ENCODE results near the gene HK1.
"Not testable (repeated sequence)": the region's sequence is repeated elsewhere in the genome, so short reads cannot be mapped to it uniquely, and the experiment has no call there.

HK1 gene

DNA sequence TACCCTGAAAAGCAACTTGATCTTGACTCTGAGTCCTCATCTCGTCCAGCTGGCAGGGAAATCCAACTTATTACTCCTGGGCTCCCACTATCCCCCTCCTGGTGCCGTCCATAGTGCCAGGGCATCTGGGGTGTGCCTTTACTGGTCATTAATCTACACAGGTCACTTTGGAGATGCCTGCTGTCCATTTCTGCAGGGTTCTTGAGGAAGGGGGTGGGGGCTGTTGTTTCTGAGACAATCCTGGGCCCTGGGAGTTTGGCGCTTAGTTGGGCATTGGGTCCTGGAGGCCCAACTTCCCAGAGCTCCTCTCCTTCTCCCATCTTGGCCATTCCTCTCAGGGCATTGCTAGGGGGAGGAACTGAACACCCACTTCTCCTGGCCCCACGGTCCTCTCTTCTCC lies 144.4 kb downstream of the HK1 start:
- no peak for DNase-seq (ENCODE audit: low read depth)

DNA sequence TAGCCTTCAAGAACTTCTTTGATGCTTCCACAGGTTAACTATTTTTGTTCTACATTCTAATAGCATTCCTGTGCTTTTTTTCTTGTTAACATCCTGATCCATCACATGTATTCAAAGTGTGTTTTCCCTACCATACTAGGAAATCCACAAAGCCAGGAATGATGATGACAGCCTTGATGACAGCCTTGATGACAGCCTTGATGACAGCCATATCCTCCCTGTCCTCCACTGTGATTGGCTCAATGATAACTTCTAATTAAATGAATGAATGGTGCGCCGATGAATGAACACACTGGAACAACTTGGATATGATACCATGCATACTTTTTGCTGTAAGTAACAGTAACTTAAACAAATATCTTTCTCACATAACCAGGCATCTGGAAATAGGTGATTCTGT lies 146.7 kb downstream of the HK1 start:
- DNase-seq (ENCODE audit: low read depth) = no peak

DNA sequence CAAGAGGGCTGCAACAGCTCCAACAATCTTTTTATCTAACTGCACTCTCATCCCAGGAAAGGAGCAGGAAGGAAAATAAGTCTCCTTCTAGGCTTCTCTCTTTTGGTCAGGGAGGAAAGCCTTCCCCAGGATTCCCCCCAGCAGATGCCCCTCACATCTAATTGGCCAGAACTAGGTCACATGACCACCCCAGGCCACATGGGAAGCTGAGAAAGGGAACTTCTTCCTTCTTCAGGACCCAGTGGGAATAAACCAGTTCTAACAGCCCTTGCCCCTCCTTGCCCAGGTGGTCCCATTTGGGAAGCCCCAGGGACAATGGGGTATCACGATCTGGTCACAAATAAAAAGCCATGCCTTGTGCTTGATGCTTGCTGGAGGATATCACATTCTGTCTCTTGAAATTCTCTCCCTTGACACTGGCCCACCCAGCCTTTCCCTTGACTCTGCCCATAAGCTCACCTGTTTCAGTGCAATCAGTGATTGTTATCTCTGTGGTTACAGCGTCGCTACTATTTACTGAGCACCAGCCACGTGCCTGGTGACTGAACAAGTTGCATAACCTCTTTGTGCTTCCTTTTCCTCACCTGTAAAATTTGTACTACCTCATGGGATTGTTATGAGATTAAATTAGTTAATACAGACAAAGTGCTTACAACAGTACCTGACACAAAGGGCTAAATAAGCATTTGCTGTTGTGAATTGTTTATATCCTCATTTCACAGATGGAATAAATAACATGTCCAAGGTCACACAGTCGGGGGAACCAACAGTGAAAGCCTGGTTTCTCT lies 147.4 kb downstream of the HK1 start:
- no peak for DNase-seq (ENCODE audit: low read depth)

DNA sequence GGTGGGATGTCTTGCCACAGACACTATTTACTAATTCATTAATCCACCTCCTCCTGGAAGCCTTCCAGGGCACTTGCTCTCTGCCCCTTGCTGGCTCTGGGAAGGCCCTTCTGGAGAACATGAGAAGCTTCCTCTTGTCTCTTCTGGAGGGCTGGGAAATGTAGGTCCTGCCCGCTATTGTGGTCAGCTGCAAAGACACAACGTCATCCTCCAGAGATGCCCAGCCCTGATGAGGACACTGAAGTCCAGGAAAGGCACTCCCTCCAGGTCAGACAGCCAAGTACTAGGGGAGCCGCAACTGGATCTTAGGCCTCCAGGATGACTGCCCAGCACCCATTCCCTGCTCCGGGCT lies 148.1 kb downstream of the HK1 start:
- no peak for DNase-seq (ENCODE audit: low read depth)

DNA sequence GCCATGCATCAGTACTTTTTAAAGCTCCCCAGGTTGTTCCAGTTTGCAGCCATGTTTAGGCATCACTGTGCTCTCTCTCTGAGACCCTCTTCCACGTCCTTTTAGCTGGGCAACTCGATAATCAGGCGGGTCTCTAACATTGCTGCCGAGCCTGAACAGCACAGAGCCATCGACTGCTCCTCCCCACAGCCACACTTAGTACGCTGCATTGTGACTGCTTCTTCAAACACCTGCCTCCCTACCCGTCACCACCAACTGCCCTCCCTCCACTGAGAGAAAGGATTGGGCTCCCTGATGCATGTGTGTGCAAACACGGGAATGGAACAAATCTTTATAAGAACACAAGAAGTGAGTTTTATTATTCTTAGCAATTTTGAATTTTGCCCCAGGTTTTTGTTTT lies 149.9 kb downstream of the HK1 start:
- DNase-seq (ENCODE audit: low read depth) = no peak

DNA sequence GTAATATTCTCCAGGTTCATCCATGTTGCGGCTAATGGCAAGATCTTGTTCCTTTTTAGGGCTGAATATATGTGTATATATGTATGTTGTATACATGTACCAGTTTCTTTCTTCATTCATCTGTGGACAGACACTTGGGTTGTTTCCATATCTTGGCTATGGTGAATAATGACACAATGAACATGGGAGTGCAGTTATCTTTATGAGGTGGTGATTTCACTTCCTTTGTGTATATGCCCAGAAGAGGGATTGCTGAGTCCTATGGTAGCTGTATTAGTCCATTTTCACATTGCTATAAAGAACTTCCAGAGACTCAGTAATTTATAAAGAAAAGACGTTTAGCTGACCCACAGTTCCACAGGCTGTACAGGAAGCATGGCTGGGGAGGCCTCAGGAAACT lies 155.9 kb downstream of the HK1 start:
- DNase-seq (ENCODE audit: low read depth) = no peak

DNA sequence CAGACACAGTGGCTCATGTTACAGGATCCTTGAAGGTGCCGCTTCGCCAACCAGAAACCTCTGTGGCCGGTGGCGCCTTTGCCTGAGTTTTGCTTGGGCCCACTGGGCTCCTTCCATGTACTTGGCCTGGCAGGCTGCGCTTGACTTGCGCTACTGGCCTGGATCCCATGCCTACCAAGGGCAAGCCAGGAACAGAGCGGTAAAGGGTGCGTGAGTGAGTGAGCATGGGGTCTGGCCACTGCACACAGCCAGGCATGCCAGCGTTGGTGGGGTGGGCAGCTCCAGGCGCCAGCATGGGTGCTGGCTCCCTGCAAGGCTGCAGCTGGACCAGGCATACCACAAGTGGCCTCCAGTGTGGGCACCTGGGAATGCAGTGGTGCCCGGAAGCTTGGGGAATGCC lies 156.6 kb downstream of the HK1 start:
- DNase-seq (ENCODE audit: low read depth) = no peak

DNA sequence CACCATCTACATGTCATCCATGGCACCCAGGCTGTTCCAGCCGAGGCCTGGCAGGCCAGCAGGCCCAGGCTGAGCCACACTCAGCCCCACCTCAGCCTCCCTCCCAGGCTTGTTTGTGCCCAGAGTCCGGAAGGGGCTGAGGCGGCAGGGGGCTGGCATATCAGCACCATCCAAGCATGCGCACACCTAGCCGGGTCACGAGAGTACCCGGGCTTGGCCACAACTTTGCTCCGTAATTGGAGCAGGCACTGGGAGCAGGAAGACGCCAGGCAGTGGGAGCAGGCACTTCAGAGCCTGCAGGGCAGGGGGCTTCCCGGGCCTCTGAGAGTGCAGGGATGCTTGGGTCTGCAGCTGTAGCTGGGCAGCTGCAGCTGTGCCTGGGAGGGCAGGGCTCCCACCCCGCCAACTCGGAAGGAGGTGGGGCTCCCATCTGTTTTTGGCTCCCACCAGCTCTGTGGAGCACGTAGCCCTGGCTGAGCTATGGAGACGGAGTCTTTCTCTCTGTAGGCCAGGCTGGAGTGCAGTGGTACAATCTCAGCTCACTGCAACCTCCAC lies 157.7 kb downstream of the HK1 start:
- no peak for DNase-seq (ENCODE audit: low read depth)

DNA sequence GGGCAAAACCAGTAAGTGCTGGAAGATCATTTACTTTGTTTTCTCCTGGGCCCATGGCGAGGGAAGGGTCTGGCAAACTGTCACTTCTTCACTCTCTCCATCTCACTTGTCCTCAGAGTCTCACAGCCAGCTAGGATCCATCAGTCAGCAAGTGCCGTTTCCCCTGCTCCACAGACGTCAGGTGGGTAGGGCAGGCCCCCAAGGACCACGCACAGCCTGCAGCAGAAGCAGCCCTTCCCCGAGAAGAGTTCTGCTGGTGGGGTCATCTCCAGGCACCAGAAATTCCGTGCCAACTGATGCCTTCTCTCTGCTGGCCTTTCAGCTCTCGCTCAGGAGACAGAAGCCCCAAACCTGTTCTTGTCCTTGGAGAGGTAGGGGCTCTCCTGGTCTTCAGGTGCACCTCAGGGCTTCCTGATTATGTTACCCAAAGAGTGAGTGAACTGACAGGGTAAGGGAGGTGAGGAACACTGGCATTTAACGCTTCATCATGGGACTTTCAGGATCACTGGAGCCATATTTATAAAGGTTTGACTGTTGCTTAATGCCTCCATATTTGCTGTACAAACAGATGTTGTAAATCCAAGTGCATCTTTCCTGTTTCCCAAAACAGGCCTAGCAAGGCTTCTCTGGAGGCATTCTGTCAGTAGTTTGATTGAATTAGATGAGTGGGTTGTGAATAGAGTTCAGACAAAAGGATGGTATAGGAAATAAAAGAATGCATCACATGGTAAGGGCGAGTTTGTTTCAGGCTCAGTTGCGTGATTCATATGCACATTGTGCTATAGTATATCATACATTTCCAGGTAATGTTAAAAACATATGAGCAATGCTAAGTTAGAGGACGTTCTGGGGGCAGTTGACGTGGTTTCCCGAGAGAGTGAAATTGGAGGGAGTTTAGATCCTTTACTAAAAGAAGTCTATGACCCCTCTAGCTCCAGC lies 159.3 kb downstream of the HK1 start:
- no peak for DNase-seq (ENCODE audit: low read depth)

DNA sequence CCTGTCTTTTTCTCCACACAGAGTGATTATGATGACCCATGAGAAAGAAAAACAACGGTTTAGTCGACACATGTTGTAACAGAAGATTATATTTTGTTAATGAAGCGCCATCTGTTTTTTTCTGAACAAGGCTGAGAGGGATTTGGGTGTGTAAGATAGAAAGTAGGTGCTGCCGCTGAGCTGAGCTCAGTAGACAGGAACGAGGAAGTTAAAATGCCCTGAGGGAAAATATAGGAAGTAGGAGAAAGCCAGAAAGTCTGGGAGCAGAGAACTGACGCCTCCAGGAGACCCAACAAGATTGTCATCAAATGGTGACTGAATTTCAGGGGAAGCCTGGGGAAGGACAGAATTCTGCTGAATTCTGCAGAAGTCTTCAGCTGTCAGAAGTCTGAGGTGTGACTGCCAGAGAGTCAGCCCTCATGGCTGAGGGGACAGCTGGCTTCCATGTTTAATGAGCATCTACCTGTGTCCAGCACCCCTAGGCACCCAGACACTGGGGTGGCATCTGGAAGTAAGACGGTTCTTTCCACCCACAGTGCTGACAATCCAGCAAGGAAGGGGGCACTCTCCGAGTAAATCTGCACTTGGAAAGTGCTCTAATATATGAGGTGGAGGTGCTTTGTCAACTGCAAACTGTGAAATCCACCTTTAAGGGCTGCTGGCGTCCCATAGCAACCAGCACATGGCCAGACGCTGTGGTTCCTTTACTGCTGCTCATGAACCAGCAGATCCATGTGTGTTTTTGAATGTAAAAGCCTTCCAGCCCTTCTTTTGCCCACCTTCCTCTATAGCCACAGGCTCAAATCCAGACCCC lies 160.4 kb downstream of the HK1 start:
- DNase-seq (ENCODE audit: low read depth) = no peak

DNA sequence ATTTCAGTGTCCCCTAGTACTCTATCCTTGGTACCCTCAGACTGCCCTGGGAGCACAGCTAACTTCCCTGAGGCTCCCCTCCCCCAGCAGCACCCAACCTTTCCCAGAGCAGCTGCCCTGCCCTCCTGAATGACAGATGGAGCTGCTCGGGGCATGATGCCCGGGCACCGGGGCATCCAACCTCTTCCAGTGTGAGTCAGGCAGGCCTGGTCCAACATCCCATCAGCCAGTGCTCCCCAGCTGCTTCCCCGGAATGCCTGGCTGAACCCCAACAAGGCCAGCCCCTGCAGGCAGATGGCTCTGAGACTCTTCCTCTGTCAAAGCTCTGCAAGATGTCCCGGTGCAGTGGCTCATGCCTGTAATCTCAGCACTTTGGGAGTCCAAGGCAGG lies 161.0 kb downstream of the HK1 start:
- DNase-seq (ENCODE audit: low read depth) = no peak

DNA sequence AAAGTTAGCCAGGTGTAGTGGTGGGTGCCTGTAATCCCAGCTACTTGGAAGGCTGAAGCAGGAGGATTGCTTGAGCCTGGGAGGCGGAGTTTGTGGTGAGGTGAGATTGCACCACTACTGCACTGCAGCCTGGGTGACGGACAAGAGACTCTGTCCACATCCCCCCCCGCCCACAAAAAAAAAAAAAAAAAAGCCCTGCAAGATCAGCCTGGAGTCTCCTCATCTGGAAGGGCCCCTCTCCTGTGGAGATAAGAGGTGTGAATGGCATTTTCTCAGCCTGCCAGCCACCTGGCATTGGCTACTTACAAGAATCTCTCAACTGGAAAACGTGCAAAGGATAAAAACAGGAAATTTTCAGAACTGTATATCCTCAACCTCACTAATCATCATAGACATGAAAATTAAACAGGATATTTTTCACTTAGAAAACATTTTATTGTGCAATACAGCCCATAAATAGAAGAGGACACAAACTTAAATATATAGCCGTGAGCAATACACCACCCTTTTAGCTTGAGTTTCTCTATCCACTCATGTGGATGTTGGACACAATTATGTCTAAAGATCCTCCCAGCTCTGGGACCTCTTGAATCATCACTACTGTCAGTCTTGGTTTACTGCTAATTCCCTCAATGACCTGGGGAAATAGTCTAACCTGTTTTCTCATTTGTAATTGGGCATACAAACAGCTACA lies 161.7 kb downstream of the HK1 start:
- no peak for DNase-seq (ENCODE audit: low read depth)

DNA sequence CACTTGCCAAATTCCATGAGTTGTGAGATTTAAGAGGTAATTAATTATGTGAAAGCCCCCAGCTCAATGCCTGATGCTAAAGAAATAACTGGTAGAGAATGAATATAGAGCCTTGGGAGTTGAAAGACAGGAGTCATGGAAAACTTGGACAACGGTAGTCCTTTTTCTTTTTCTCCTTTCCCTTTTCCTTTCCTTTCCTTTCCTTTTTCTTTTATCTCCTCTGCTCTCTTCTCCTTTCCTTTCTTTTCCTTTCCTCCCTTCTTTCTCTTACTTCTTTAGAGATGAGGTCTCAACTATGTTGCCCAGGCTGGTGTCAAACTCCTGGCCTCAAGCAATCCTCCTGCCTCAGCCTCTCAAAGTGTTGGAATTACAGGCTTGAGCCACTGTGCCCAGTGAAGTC lies 165.1 kb downstream of the HK1 start:
- DNase-seq (ENCODE audit: low read depth) = no peak

DNA sequence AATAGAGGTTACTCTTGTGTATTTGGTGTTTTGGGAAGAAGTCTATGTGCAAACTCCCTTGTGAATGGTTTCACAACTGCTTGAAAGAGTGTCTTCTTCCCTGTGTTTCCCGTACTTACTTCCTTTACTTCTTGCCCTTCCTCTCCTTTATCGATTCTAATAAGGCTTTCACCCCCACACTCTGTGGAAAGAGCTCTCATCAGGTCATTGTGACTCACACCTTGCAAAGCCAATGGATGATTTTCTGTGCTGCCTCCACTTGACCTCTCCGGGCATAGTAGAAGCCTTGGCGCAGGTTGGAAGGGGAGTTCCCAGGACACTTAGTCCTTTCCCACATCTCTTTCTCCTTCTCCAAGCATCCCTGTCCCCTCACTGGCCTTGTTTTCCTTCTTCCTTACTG lies 166.7 kb downstream of the HK1 start:
- DNase-seq (ENCODE audit: low read depth) = no peak

DNA sequence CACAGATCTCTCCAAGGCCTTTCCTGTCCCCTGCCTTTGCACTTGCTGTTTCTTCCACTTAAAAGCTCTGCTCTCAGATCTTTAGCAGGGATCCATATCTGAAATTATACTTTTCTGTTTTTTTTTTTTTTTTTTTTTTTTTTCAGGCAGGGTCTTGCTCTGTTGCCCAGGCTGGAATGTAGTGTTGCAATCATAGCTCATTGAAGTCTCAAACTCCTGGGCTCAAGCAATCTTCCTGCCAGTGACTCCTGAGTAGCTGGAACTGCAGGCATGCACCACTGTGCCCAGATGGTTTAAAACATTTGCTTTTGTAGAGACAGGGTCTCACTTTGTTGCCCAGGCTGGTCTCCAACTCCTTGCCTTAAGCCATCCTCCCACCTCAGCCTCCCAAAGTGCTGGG lies 167.9 kb downstream of the HK1 start:
- DNase-seq (ENCODE audit: low read depth) = no peak

DNA sequence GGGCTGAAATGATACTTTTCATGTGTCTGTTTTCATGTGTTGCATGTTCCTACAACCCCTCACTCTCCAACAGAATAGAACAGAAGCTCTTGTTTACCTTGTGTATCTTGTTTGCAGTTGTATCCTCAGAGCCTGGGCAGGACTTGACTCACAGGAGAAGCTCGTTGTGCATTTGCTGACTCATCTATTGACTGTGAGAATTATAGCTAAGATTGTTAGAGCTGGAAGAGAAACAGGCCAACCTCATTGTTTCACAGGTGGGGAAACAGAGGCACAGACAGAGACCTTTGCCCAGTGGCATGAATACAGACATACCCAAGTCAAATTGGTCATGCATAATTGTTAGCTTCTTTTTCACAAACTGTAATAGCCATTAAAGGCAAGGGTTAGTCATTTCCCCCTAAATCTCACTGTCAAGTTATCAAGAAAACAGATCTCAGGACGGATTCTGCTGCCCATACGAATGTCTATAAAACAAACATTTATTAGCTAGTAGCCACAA lies 168.4 kb downstream of the HK1 start:
- no peak for DNase-seq (ENCODE audit: low read depth)

DNA sequence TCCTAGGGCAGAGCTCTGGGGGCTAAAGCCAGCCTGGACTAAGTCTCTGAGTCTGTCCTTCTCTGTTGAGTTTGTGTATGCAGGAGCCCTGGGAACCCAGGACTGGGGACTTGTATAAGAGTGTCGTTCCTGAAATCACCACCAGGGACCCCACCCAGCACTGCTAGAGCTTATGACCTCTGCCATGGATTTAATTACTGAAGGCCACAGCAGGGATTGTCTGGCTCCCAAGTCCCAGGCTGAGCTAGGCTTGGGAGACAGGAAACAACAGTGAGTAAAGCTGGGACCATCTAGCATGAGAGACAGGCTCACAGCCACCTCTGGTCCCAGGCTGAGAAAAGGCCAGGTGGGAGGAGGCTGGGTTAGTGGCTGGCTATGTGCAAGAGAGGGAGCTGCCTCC lies 171.5 kb downstream of the HK1 start:
- no peak for DNase-seq (ENCODE audit: low read depth)

DNA sequence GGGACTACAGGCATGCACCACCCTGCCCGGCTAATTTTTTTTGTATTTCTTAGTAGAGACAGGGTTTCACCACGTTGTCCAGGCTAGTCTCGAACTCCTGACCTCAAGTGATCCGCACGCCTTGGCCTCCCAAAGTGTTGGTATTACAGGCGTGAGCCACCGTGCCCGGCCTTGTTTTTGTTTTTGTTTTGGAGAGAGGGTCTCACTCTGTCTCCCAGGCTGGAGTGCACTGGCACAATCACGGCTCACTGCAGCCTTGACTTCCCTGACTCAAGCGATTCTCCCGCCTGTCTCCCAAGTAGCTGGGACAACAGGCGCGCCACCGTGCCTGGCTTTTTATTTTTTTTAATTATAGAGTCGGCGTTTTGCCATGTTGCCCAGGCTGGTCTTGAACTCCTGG lies 172.1 kb downstream of the HK1 start:
- DNase-seq (ENCODE audit: low read depth) = not testable (repeated sequence)

DNA sequence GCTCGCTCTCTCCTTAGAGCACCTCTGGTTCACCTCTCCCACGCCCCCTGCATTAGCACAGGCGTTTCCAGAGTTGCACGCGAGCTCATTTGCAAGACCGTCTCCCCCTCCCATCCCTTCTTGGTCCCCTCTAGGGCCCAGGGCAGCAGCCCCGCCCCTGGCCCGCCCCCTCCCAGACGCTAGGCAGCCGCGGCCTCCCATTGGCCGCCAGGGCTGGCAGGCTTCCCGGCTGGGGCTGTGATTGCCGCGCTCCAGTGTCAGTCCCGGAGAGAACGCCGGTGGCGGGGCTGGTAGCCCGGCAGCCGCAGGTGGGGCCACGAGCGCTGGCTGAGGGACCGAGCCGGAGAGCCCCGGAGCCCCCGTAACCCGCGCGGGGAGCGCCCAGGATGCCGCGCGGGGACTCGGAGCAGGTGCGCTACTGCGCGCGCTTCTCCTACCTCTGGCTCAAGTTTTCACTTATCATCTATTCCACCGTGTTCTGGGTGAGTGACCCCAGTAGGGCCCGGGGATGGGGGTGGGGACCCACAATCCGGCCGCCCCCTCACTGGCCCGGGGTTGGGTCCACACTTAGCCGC lies 173.0 kb downstream of the HK1 start, which contains the start of gene TSPAN15:
Gene TSPAN15 (plus strand): TSS at position 257 of the 575 bp plus-strand sequence. CDS start 130 bp downstream, at position 387.
- DNase-seq (ENCODE audit: low read depth) = peak; percentile 78
